HG02973 (cell line): ENCODE results near the gene LMNTD2.
A peak's percentile ranks its signal among the peaks of the same experiment; 100 is the strongest.

Source experiments
- ATAC-seq: cut with Tn5 transposase; IDR thresholded peaks from one replicate; pipeline ENCODE4 v1.9.1; 2021; ENCODE audit warnings: moderate library complexity; ENCODE audit not compliant: unreplicated experiment

The LMNTD2 gene

GRCh38 chr11:568306-569157 is 8.0 kb upstream of the LMNTD2 start:
- ATAC-seq: peak; percentile 73

- ATAC-seq: no peak
Observed at GRCh38 chr11:567629-568292, 7.2 kb upstream of the LMNTD2 start.

- no peak for ATAC-seq
Observed at GRCh38 chr11:567011-567628, 6.6 kb upstream of the LMNTD2 start.

- no peak for ATAC-seq
Observed at GRCh38 chr11:565921-566509, 5.5 kb upstream of the LMNTD2 start.

- no peak for ATAC-seq
Observed at GRCh38 chr11:563812-564578, 3.5 kb upstream of the LMNTD2 start.

GRCh38 chr11:563066-563811 is 2.7 kb upstream of the LMNTD2 start:
- ATAC-seq: no peak

GRCh38 chr11:562046-562645 is 1.6 kb upstream of the LMNTD2 start:
- no peak for ATAC-seq

- peak; percentile 23 for ATAC-seq
Observed at GRCh38 chr11:561148-562003, 838 bp upstream of the LMNTD2 start.

GRCh38 chr11:559712-560304 is 730 bp downstream of the LMNTD2 start:
- no peak for ATAC-seq

- no peak for ATAC-seq
Observed at GRCh38 chr11:559020-559620, 1.4 kb downstream of the LMNTD2 start.

GRCh38 chr11:558503-558902 is 2.0 kb downstream of the LMNTD2 start:
- no peak for ATAC-seq

GRCh38 chr11:557328-558132 is 3.0 kb downstream of the LMNTD2 start:
- no peak for ATAC-seq

- ATAC-seq: no peak
Observed at GRCh38 chr11:556662-557256, 3.8 kb downstream of the LMNTD2 start.

- ATAC-seq: no peak
Observed at GRCh38 chr11:555780-556661, 4.5 kb downstream of the LMNTD2 start.

GRCh38 chr11:555227-555779 is 5.2 kb downstream of the LMNTD2 start:
- ATAC-seq: no peak
